Adipocyte (in vitro differentiated cells): Measurements from ENCODE around the gene WDR76.
"Not testable (repeated sequence)": the region's sequence is repeated elsewhere in the genome, so short reads cannot be mapped to it uniquely, and the experiment has no call there.

Experiments used
- DNase-seq: peaks from one replicate; pipeline ENCODE4 v3.0.0-alpha.2; 2015; ENCODE audit warnings: low read depth
- H3K27me3 ChIP-seq: replicated peaks from 2 replicates; pipeline ENCODE4 v1.7.0; 2013; ENCODE audit warnings: mild to moderate bottlenecking, low read length, moderate library complexity; ENCODE audit not compliant: control insufficient read depth, insufficient read depth
- H3K36me3 ChIP-seq: 2 replicates; pipeline ENCODE4 v1.7.0; 2013; ENCODE audit warnings: low read length, mild to moderate bottlenecking, moderate library complexity; ENCODE audit not compliant: control insufficient read depth, insufficient read depth, severe bottlenecking
- H3K4me1 ChIP-seq: 2 replicates; pipeline ENCODE4 v1.7.0; 2013; ENCODE audit warnings: mild to moderate bottlenecking, low read length, moderate library complexity; ENCODE audit not compliant: control insufficient read depth, insufficient read depth
- H3K4me3 ChIP-seq: 2 replicates; pipeline ENCODE4 v1.7.0; 2013; ENCODE audit warnings: mild to moderate bottlenecking, low read length, moderate library complexity
- H3K9ac ChIP-seq: 2 replicates; pipeline ENCODE4 v1.7.0; 2013; ENCODE audit warnings: mild to moderate bottlenecking, low read length, moderate library complexity
- H3K9me3 ChIP-seq: 2 replicates; pipeline ENCODE4 v1.7.0; 2013; ENCODE audit warnings: mild to moderate bottlenecking, low read length, moderate library complexity; ENCODE audit not compliant: control insufficient read depth

Gene WDR76

GRCh38 chr15:43859546-43859945 lies 32.7 kb downstream of the WDR76 start:
- no peaks in the 10 kb centered on the region for H3K36me3 ChIP-seq
- H3K27me3 ChIP-seq, result no peaks in the 10 kb centered on the region
- no peak overlapping the region for H3K4me3 ChIP-seq
- H3K9me3 ChIP-seq, result no peaks in the 10 kb centered on the region
- no peak overlapping the region for H3K9ac ChIP-seq
- H3K4me1 ChIP-seq, result peaks cover 7% of the 10 kb centered on the region
- DNase-seq, result no peak

- peaks cover 16% of the 10 kb centered on the region for H3K4me1 ChIP-seq
- H3K4me3 ChIP-seq, H3K9ac ChIP-seq, H3K36me3 ChIP-seq, H3K9me3 ChIP-seq, H3K27me3 ChIP-seq, DNase-seq: not testable (repeated sequence)
These were observed 39.8 kb downstream of the WDR76 start for GRCh38 chr15:43866636-43867035.

- Histone ChIP-seq H3K9me3 (no peaks in the 10 kb centered on the region), H3K27me3 (no peaks in the 10 kb centered on the region), H3K36me3 (no peaks in the 10 kb centered on the region), H3K9ac (no peak overlapping the region), H3K4me1 (peaks cover 16% of the 10 kb centered on the region), H3K4me3 (no peak overlapping the region)
- DNase-seq, result no peak
These were observed 40.3 kb downstream of the WDR76 start for GRCh38 chr15:43867096-43867495.

GRCh38 chr15:43868406-43868805 lies 41.6 kb downstream of the WDR76 start:
- Histone ChIP-seq H3K36me3 (no peaks in the 10 kb centered on the region), H3K4me1 (peaks cover 16% of the 10 kb centered on the region), H3K27me3 (no peaks in the 10 kb centered on the region), H3K4me3 (no peak overlapping the region), H3K9me3 (no peaks in the 10 kb centered on the region), H3K9ac (no peak overlapping the region)
- DNase-seq, result no peak

- DNase-seq, result no peak
- H3K9ac ChIP-seq, result no peak overlapping the region
- H3K27me3 ChIP-seq, result no peaks in the 10 kb centered on the region
- no peak overlapping the region for H3K4me3 ChIP-seq
- H3K36me3 ChIP-seq, result no peaks in the 10 kb centered on the region
- H3K4me1 ChIP-seq, result peaks cover 16% of the 10 kb centered on the region
- H3K9me3 ChIP-seq, result no peaks in the 10 kb centered on the region
These were observed 45.0 kb downstream of the WDR76 start for GRCh38 chr15:43871835-43872234.

GRCh38 chr15:43872416-43873020 lies 45.7 kb downstream of the WDR76 start:
- H3K27me3 ChIP-seq, result no peaks in the 10 kb centered on the region
- no peaks in the 10 kb centered on the region for H3K9me3 ChIP-seq
- no peaks in the 10 kb centered on the region for H3K36me3 ChIP-seq
- H3K4me3 ChIP-seq, result no peak overlapping the region
- H3K9ac ChIP-seq, result no peak overlapping the region
- peak; percentile 91 for DNase-seq
- peaks cover 15% of the 10 kb centered on the region for H3K4me1 ChIP-seq

- H3K36me3 ChIP-seq, result no peaks in the 10 kb centered on the region
- peaks cover 4% of the 10 kb centered on the region for H3K4me1 ChIP-seq
- no peak overlapping the region for H3K4me3 ChIP-seq
- H3K27me3 ChIP-seq, result no peaks in the 10 kb centered on the region
- no peaks in the 10 kb centered on the region for H3K9me3 ChIP-seq
- no peak for DNase-seq
- H3K9ac ChIP-seq, result no peak overlapping the region
These were observed 46.8 kb downstream of the WDR76 start for GRCh38 chr15:43873651-43874050.

- DNase-seq, result no peak
- Histone ChIP-seq H3K9me3 (no peaks in the 10 kb centered on the region), H3K27me3 (no peaks in the 10 kb centered on the region), H3K4me1 (peaks cover 24% of the 10 kb centered on the region), H3K9ac (no peak overlapping the region), H3K36me3 (no peaks in the 10 kb centered on the region), H3K4me3 (no peak overlapping the region)
These were observed 50.1 kb downstream of the WDR76 start for GRCh38 chr15:43876872-43877271.

GRCh38 chr15:43877371-43877770 lies 50.6 kb downstream of the WDR76 start:
- no peak for DNase-seq
- H3K9me3 ChIP-seq, result no peaks in the 10 kb centered on the region
- no peaks in the 10 kb centered on the region for H3K36me3 ChIP-seq
- H3K4me1 ChIP-seq, result peaks cover 24% of the 10 kb centered on the region
- H3K4me3 ChIP-seq, result no peak overlapping the region
- no peaks in the 10 kb centered on the region for H3K27me3 ChIP-seq
- no peak overlapping the region for H3K9ac ChIP-seq

GRCh38 chr15:43878446-43878845 lies 51.6 kb downstream of the WDR76 start:
- Histone ChIP-seq H3K4me1 (peaks cover 24% of the 10 kb centered on the region), H3K27me3 (no peaks in the 10 kb centered on the region), H3K9me3 (no peaks in the 10 kb centered on the region), H3K9ac (no peak overlapping the region), H3K4me3 (no peak overlapping the region), H3K36me3 (no peaks in the 10 kb centered on the region)
- no peak for DNase-seq

- Histone ChIP-seq H3K9me3 (no peaks in the 10 kb centered on the region), H3K4me3 (no peak overlapping the region), H3K36me3 (no peaks in the 10 kb centered on the region), H3K27me3 (no peaks in the 10 kb centered on the region), H3K9ac (no peak overlapping the region), H3K4me1 (peaks cover 24% of the 10 kb centered on the region)
- DNase-seq, result no peak
These were observed 52.9 kb downstream of the WDR76 start for GRCh38 chr15:43879386-43880355.
